H54 (cell line): ENCODE data around the gene CCL20.

Experiments used
- DNase-seq: peaks from one replicate; pipeline ENCODE4 v3.0.0; 2011; ENCODE audit warnings: low spot score, mixed read lengths; ENCODE audit not compliant: insufficient read length
- FAIRE-seq: peaks from 3 replicates; lab custom pipeline; 2011; peaks lifted over from hg19 to GRCh38; lab: Jason Lieb, UNC
- POLR2A ChIP-seq: IDR thresholded peaks from 2 replicates; pipeline ENCODE4 v1.6.1; 2011; ENCODE audit warnings: low read depth, mild to moderate bottlenecking, low read length

CCL20 gene

DNA sequence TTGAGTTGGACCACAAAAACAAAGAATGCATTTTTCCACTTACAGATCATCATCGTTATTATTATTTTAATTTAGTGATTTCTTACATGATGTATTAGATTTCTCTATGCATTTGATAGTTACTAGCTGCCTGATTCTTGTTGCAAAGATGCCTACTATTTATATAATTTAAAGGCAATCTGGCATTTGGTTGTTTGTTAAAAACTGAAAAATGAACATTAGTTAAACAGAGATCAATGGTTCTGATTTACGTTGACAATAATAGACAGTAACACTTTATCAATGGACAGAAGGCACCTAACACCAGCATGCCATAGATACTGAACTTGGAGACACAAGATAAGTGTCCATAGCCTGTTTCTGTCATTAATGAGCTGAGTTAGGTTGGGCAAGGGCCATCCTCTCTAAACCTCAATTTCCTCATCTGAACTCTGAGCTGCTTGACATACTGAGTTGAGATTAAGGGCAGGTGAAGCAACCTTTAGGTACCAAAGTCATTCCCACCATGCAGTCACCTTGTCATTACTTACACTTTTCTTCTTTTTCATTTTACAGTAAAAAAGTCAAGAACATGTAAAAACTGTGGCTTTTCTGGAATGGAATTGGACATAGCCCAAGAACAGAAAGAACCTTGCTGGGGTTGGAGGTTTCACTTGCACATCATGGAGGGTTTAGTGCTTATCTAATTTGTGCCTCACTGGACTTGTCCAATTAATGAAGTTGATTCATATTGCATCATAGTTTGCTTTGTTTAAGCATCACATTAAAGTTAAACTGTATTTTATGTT is 3.1 kb downstream of the CCL20 start:
- no peak for TF ChIP-seq POLR2A
- DNase-seq = no peak
- FAIRE-seq = no peak

DNA sequence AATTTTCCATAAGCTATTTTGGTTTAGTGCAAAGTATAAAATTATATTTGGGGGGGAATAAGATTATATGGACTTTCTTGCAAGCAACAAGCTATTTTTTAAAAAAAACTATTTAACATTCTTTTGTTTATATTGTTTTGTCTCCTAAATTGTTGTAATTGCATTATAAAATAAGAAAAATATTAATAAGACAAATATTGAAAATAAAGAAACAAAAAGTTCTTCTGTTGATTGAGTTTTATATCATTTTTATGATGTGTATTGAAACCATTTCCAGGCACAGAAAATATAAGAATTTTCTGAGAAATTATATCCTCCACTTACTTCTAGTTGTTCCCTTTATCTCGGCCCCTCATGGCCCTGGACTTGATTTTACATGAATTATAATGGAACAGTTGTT is 3.7 kb downstream of the CCL20 start:
- DNase-seq (no peak), FAIRE-seq (no peak)
- TF ChIP-seq POLR2A = no peak

DNA sequence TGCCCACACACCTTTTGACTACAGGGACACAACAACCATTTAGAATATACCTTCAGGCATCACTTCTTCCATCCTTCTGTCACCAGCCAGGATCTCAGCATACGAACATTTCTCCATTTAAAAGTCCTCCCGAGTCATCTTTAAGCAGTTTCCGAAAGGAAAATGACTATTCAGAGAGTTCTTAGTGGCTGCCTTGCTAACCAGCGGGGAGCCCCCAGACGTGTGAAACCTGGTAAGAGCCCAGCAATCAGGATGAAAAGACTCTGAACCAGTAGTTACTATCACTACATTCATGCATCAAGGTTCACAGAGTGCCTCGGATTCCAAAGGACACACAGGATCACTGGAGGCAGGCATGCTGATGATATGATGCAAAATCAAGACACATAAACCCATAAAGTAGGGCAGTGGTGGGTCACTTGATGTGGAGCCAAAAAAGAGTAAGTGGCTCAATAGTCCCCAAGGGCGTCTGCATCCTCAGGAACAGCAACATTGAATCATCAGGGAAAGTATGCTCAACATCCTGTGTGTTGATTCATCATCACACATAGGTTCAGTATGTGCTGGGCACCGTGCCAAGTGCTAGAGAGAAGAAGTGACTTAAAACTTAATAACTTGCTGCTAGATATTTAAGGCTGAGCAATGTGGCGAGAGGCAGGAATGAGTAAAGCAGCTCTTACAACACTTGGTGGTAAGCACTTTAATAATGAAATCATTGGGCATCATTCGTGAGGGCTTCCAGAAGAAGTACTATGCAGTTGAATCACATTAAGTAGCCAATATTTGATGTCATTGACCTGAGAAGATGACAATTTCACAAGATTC is 4.4 kb downstream of the CCL20 start:
- TF ChIP-seq POLR2A = no peak
- peak; percentile 99 for FAIRE-seq
- DNase-seq = peak; percentile 64

DNA sequence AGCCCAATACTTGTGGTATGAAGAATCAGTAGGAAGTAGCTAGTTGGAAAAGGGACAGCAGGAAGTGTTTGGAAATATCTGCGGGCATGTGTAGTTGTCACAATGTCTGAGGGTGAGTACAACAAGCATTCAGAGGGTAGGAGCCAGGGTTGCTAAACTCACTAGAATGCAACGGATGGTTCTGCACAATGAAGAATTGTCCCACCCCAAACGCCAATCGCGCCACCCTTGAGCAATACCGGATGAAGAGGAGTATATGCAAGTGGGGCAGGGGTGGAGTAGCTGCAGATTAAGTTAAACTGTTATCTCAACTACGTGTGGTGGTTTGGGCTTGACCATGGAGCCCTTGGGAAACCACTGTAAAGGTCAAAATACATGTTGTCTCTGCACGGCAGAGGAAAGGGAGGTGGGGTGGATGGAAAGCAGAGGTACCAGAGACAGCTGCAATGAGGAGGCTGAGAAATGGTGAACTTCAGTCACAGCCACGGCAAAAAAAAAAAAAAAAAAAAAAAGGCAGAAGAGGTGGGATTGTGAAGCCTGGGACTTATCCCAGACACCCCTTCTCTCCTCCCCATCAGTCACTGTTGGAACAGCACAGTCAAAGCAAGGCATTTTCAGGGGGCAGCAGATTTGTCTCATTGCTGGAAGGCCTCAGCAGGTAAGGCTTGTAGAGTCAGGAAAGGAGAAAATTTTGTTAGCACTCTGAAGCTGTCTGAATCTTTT is 5.2 kb downstream of the CCL20 start:
- FAIRE-seq = no peak
- TF ChIP-seq POLR2A = no peak
- peak; percentile 44 for DNase-seq

DNA sequence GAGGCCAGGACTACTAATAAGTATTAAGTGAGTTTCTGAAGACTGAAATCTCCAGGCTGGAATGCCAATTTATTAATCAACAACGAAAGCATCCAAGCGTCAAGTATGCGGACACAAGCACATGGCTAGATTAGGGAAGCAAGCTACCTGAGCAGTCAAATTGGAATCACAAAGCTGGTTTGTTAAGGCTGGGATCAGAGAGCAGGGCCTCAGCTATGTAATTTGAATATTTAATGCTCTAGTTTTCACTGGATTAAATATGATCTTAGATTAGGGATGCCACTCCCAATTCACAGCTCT is 5.7 kb downstream of the CCL20 start:
- no peak for TF ChIP-seq POLR2A
- no peak for FAIRE-seq
- no peak for DNase-seq

DNA sequence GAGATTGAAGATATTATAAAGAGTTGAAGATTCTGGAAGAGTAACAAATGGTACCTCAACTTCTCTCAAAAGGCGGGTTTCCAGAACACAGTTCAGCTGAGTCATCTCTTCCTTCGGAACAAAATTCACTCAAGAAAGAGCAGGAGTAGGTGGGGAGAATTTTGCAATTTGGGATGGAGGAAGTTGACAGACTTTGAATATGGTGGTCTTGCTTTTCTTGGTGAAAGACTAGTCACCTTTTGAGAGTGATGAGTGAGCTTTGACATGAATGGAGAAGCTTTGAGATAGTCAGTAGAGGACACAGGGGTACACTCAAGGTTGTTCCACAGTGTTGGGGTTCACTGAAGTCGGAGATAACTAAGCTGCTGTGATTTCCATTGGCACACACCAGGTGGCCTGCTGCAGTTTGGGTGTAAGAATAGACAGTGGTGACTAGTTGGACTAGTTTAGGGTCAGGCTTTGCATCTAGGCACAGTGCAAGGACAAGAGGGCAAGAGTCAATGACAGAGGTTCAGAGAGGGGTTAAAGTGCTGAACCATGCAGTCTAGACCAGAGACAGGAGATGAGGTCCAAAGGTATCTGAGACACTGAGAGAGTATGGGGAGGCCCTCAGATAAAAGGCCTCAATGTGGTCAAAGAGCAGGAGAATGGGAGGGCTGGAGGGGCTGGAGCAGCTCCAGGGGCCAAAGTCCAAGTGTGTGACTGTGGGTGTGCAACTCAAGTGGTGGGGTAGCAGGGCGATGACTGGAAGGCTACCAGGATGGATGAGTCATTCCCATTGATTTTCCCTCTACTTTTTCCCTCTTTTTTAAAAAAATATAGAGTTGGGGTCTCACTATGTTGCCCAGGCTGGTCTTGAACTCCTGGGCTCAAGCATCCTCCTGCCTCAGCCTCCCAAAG is 7.7 kb downstream of the CCL20 start:
- no peak for FAIRE-seq
- no peak for DNase-seq
- no peak for TF ChIP-seq POLR2A

DNA sequence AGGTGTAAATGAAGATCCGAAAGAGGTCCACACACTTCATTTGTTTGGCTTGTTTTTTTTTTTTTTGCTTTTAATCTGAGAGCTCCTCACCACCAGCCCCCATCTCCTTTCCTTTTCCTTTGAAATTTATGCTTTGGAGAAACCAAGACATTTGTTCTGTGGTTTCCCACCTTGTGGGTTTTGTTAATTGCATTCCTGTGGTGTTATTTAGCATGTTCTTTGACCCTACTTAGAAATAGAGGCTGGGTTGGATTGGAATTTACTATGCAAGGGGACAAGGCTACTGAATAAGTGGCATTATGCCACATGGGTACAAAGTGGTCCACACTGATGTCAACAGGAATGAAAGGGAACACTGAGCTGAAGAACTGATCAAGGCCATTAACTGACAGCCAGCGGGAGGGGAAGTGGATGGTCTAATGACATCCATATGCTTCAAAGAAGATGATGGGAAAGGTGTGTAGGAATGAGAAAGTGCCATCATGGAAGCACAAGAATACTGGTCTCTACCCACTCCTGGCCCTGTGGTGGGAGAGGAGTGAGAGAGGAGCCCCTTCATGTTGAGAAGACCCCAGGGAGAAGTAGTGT is 8.9 kb downstream of the CCL20 start:
- no peak for TF ChIP-seq POLR2A
- DNase-seq (no peak), FAIRE-seq (no peak)

DNA sequence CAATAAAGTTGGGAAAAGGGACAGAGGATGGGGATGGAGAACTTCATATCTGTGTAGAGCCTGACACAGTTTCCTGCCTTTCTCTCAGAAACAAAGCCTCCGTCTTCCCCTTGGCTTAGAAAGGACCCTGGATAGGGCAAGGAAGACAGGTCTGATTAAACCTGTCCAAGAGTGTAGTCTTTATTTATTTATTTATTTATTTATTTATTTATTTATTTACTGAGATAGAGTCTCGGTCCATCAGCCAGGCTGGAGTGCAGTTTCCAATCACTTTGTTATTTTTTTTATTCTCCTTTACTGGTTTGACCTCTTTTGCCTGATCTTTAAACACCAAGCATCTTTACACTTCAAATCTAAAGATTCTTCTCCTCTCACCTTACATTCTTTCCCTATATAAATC is 10.3 kb downstream of the CCL20 start:
- no peak for TF ChIP-seq POLR2A
- FAIRE-seq (no peak), DNase-seq (no peak)

DNA sequence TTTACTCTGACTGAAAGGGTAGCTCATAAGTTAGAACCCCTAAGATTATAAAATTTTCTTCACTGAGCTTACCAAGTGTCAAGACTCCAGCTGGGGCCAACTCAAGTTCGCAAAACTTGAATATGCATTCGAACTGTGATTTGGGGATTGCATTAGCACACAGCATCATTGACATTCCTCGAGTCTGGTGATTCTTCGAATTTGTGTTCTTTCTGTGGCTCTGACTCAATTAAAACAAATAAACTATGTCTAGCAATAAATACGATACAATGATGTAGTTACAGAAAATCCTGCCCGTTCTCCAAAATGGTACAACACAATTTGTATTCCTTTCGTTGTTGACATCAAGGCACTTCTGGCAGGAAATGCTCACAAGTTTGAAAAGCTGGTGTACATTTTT is 11.1 kb downstream of the CCL20 start:
- FAIRE-seq = no peak
- TF ChIP-seq POLR2A = no peak
- no peak for DNase-seq

DNA sequence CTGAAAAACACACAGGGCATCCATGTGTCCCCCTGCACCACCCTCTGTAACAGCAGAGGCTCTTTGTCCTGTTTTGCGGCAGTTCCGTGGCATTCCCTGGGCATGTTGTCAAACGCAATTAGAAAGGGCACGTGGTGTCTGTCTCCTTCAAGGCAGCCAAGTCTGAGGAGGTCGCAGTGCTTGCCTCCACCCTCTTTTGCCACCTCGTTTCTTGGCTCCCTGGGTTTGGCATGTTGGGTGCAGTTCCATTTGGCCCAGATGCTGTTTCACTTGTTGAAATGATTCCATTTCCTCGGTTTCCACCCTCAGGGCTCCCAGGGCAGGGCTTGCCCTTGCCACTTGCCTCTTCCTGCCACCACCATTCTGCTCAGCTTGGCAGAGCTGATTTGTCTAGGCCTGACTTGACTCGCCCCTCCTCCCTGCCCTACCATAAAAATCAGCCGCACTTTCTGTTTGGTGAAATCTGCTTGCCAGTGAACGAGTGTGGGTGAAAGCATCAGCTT is 12.4 kb downstream of the CCL20 start:
- no peak for TF ChIP-seq POLR2A
- FAIRE-seq = no peak
- DNase-seq = no peak

DNA sequence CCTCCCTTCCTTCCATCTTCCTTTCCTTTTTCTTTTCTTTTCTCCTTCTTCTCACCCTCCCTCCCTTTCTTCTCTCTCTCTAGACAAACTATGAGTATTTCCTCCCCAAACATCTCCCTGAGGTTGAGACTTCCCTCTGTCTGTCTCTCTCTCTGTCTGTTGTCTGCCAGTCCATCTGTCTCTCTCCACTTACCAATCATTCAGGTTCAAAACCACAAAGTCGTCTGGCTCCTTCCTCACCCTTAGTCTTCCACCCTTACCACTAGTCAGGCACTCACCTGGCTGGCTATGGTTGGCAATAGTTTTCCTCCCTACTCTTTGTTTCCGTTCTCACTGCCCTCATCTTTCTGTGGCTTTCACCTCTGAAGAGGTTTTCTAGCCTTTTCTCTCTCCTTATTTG is 12.9 kb downstream of the CCL20 start:
- DNase-seq = no peak
- TF ChIP-seq POLR2A = no peak
- FAIRE-seq = peak; percentile 6

DNA sequence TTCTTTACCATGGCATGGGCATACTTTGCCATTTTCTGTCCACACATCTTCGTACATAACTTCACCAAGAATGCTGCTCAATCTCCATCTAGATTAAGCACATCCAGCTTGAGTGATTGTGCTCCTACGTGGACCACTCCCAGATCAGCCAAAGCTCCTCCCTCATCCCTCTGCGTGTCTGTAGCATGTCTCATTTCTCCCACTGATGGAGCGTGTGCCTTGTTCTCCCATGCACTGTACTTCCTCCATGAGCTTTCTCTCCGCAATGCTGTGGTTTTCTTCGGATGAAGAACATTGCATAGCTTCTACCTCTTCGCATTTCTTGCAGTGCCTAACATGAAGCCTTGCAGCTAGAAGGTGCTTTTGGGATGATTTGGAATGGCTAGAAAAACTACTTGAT is 13.5 kb downstream of the CCL20 start:
- no peak for TF ChIP-seq POLR2A
- no peak for DNase-seq
- no peak for FAIRE-seq

DNA sequence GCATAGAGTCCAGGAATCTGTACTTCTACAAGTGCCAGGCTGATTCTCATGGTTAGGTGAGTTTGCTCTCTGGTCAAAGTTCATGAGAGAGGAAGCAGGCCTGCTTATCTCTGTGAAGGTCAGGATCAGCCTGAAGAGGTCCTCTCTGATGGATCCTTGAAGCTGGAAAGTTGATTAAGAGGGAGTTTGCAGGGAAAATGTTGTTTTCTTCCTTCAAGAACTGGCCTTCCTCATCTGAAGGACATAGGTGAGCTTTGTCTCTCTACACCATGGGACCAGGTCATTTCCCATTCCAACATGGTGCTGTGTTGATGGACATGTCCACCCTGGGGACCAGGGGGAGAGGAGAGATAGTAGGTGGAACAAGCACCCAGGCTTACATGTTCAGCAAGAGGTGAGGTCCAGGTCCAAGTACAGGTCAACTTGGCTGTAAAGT is 14.9 kb downstream of the CCL20 start:
- DNase-seq (no peak), FAIRE-seq (no peak)
- no peak for TF ChIP-seq POLR2A
